ENCODE measurements around the gene PSMG3. TPM values are rescaled to one million over a fixed set of nuclear protein-coding genes. Genes with fewer than 3 reads are reported as not detected.

Gene PSMG3
- total RNA-seq, 1 donor from 2014 or later: 19.3 TPM

GRCh38 chr7:1597791-1598190 lies 28.0 kb upstream of the PSMG3 start:
- Histone ChIP-seq H3K27me3 (ENCODE audit: control insufficient read depth in 3 of 3, insufficient read depth in 3 of 3, low read length in 3 of 3) (peaks cover 39 to 55% (median 49%) of the 10 kb centered on the region in 3 donors), H3K4me1 (ENCODE audit: control insufficient read depth in 3 of 3, insufficient read depth in 3 of 3, low read length in 3 of 3) (no peaks in the 10 kb centered on the region), H3K9ac (ENCODE audit: low read depth in 1 of 3, low read length in 3 of 3) (no peak overlapping the region), H3K4me3 (ENCODE audit: low read length in 3 of 3) (no peak overlapping the region), H3K9me3 (ENCODE audit: control insufficient read depth in 3 of 3, low read length in 3 of 3) (no peaks in the 10 kb centered on the region), H3K36me3 (ENCODE audit: control insufficient read depth in 3 of 3, insufficient read depth in 3 of 3, low read length in 3 of 3) (no peaks in the 10 kb centered on the region), H3K27ac (ENCODE audit: low read depth, low read length) (no peak overlapping the region)

- no peaks in the 10 kb centered on the region for H3K36me3 ChIP-seq (ENCODE audit: control insufficient read depth in 3 of 3, insufficient read depth in 3 of 3, low read length in 3 of 3)
- H3K9me3 ChIP-seq (ENCODE audit: control insufficient read depth in 3 of 3, low read length in 3 of 3): no peaks in the 10 kb centered on the region
- no peak overlapping the region for H3K27ac ChIP-seq (ENCODE audit: low read depth, low read length)
- H3K4me3 ChIP-seq (ENCODE audit: low read length in 3 of 3): no peak overlapping the region
- no peaks in the 10 kb centered on the region for H3K4me1 ChIP-seq (ENCODE audit: control insufficient read depth in 3 of 3, insufficient read depth in 3 of 3, low read length in 3 of 3)
- peaks cover 45 to 60% (median 49%) of the 10 kb centered on the region in 3 donors for H3K27me3 ChIP-seq (ENCODE audit: control insufficient read depth in 3 of 3, insufficient read depth in 3 of 3, low read length in 3 of 3)
- no peak overlapping the region for H3K9ac ChIP-seq (ENCODE audit: low read depth in 1 of 3, low read length in 3 of 3)
Measured at GRCh38 chr7:1597066-1597760, 27.4 kb upstream of the PSMG3 start.

- H3K4me3 ChIP-seq (ENCODE audit: low read length in 3 of 3): no peak overlapping the region
- no peaks in the 10 kb centered on the region for H3K4me1 ChIP-seq (ENCODE audit: control insufficient read depth in 3 of 3, insufficient read depth in 3 of 3, low read length in 3 of 3)
- H3K27me3 ChIP-seq (ENCODE audit: control insufficient read depth in 3 of 3, insufficient read depth in 3 of 3, low read length in 3 of 3): peaks cover 53 to 62% (median 56%) of the 10 kb centered on the region in 3 donors
Measured at GRCh38 chr7:1596181-1597043, 26.6 kb upstream of the PSMG3 start.

GRCh38 chr7:1595636-1596035 lies 25.8 kb upstream of the PSMG3 start:
- H3K27ac ChIP-seq (ENCODE audit: low read depth, low read length): no peak overlapping the region
- H3K27me3 ChIP-seq (ENCODE audit: control insufficient read depth in 3 of 3, insufficient read depth in 3 of 3, low read length in 3 of 3): peaks cover 60 to 66% (median 61%) of the 10 kb centered on the region in 3 donors
- no peaks in the 10 kb centered on the region for H3K36me3 ChIP-seq (ENCODE audit: control insufficient read depth in 3 of 3, insufficient read depth in 3 of 3, low read length in 3 of 3)
- no peak overlapping the region for H3K9ac ChIP-seq (ENCODE audit: low read depth in 1 of 3, low read length in 3 of 3)
- H3K4me3 ChIP-seq (ENCODE audit: low read length in 3 of 3): no peak overlapping the region
- H3K9me3 ChIP-seq (ENCODE audit: control insufficient read depth in 3 of 3, low read length in 3 of 3): no peaks in the 10 kb centered on the region
- no peaks in the 10 kb centered on the region for H3K4me1 ChIP-seq (ENCODE audit: control insufficient read depth in 3 of 3, insufficient read depth in 3 of 3, low read length in 3 of 3)

More at GRCh38 chr7:1596181-1597043, 26.6 kb upstream of the PSMG3 start:
- H3K36me3 ChIP-seq (ENCODE audit: control insufficient read depth in 3 of 3, insufficient read depth in 3 of 3, low read length in 3 of 3): no peaks in the 10 kb centered on the region
- H3K27ac ChIP-seq (ENCODE audit: low read depth, low read length): no peak overlapping the region
- H3K9me3 ChIP-seq (ENCODE audit: control insufficient read depth in 3 of 3, low read length in 3 of 3): no peaks in the 10 kb centered on the region
- no peak overlapping the region for H3K9ac ChIP-seq (ENCODE audit: low read depth in 1 of 3, low read length in 3 of 3)

- H3K4me3 ChIP-seq (ENCODE audit: low read length in 3 of 3): no peak overlapping the region
- no peaks in the 10 kb centered on the region for H3K36me3 ChIP-seq (ENCODE audit: control insufficient read depth in 3 of 3, insufficient read depth in 3 of 3, low read length in 3 of 3)
- H3K27me3 ChIP-seq (ENCODE audit: control insufficient read depth in 3 of 3, insufficient read depth in 3 of 3, low read length in 3 of 3): peaks cover 66 to 68% (median 67%) of the 10 kb centered on the region in 3 donors
- H3K9ac ChIP-seq (ENCODE audit: low read depth in 1 of 3, low read length in 3 of 3): no peak overlapping the region
- no peak overlapping the region for H3K27ac ChIP-seq (ENCODE audit: low read depth, low read length)
- H3K9me3 ChIP-seq (ENCODE audit: control insufficient read depth in 3 of 3, low read length in 3 of 3): no peaks in the 10 kb centered on the region
- no peaks in the 10 kb centered on the region for H3K4me1 ChIP-seq (ENCODE audit: control insufficient read depth in 3 of 3, insufficient read depth in 3 of 3, low read length in 3 of 3)
Measured at GRCh38 chr7:1595027-1595426, 25.2 kb upstream of the PSMG3 start.

GRCh38 chr7:1593904-1594421 lies 24.1 kb upstream of the PSMG3 start:
- H3K9me3 ChIP-seq (ENCODE audit: control insufficient read depth in 3 of 3, low read length in 3 of 3): peaks cover 0 to 3% (median 2%) of the 10 kb centered on the region in 3 donors
- H3K27me3 ChIP-seq (ENCODE audit: control insufficient read depth in 3 of 3, insufficient read depth in 3 of 3, low read length in 3 of 3): peaks cover 68 to 71% (median 70%) of the 10 kb centered on the region in 3 donors
- no peak overlapping the region for H3K27ac ChIP-seq (ENCODE audit: low read depth, low read length)
- no peak overlapping the region for H3K9ac ChIP-seq (ENCODE audit: low read depth in 1 of 3, low read length in 3 of 3)
- H3K36me3 ChIP-seq (ENCODE audit: control insufficient read depth in 3 of 3, insufficient read depth in 3 of 3, low read length in 3 of 3): no peaks in the 10 kb centered on the region
- no peaks in the 10 kb centered on the region for H3K4me1 ChIP-seq (ENCODE audit: control insufficient read depth in 3 of 3, insufficient read depth in 3 of 3, low read length in 3 of 3)
- no peak overlapping the region for H3K4me3 ChIP-seq (ENCODE audit: low read length in 3 of 3)

- Histone ChIP-seq H3K27ac (ENCODE audit: low read depth, low read length) (no peak overlapping the region), H3K4me1 (ENCODE audit: control insufficient read depth in 3 of 3, insufficient read depth in 3 of 3, low read length in 3 of 3) (no peaks in the 10 kb centered on the region), H3K9ac (ENCODE audit: low read depth in 1 of 3, low read length in 3 of 3) (no peak overlapping the region), H3K27me3 (ENCODE audit: control insufficient read depth in 3 of 3, insufficient read depth in 3 of 3, low read length in 3 of 3) (peaks cover 73 to 77% (median 76%) of the 10 kb centered on the region in 3 donors), H3K9me3 (ENCODE audit: control insufficient read depth in 3 of 3, low read length in 3 of 3) (peaks cover 4 to 5% (median 5%) of the 10 kb centered on the region in 3 donors), H3K4me3 (ENCODE audit: low read length in 3 of 3) (no peak overlapping the region), H3K36me3 (ENCODE audit: control insufficient read depth in 3 of 3, insufficient read depth in 3 of 3, low read length in 3 of 3) (no peaks in the 10 kb centered on the region)
Measured at GRCh38 chr7:1593091-1593866, 23.4 kb upstream of the PSMG3 start.

GRCh38 chr7:1592299-1592871 lies 22.6 kb upstream of the PSMG3 start:
- Histone ChIP-seq H3K4me3 (ENCODE audit: low read length in 3 of 3) (no peak overlapping the region), H3K9me3 (ENCODE audit: control insufficient read depth in 3 of 3, low read length in 3 of 3) (peaks cover 4 to 5% (median 5%) of the 10 kb centered on the region in 3 donors), H3K4me1 (ENCODE audit: control insufficient read depth in 3 of 3, insufficient read depth in 3 of 3, low read length in 3 of 3) (no peaks in the 10 kb centered on the region), H3K27me3 (ENCODE audit: control insufficient read depth in 3 of 3, insufficient read depth in 3 of 3, low read length in 3 of 3) (peaks cover 77 to 86% (median 85%) of the 10 kb centered on the region in 3 donors), H3K9ac (ENCODE audit: low read depth in 1 of 3, low read length in 3 of 3) (no peak overlapping the region), H3K36me3 (ENCODE audit: control insufficient read depth in 3 of 3, insufficient read depth in 3 of 3, low read length in 3 of 3) (no peaks in the 10 kb centered on the region), H3K27ac (ENCODE audit: low read depth, low read length) (no peak overlapping the region)

- no peak overlapping the region for H3K9ac ChIP-seq (ENCODE audit: low read depth in 1 of 3, low read length in 3 of 3)
- peaks cover 4 to 5% (median 5%) of the 10 kb centered on the region in 3 donors for H3K9me3 ChIP-seq (ENCODE audit: control insufficient read depth in 3 of 3, low read length in 3 of 3)
- no peaks in the 10 kb centered on the region for H3K36me3 ChIP-seq (ENCODE audit: control insufficient read depth in 3 of 3, insufficient read depth in 3 of 3, low read length in 3 of 3)
- no peak overlapping the region for H3K27ac ChIP-seq (ENCODE audit: low read depth, low read length)
- peaks cover 77 to 88% (median 88%) of the 10 kb centered on the region in 3 donors for H3K27me3 ChIP-seq (ENCODE audit: control insufficient read depth in 3 of 3, insufficient read depth in 3 of 3, low read length in 3 of 3)
- H3K4me1 ChIP-seq (ENCODE audit: control insufficient read depth in 3 of 3, insufficient read depth in 3 of 3, low read length in 3 of 3): peaks cover 0 to 2% (median 0%) of the 10 kb centered on the region in 3 donors
- H3K4me3 ChIP-seq (ENCODE audit: low read length in 3 of 3): no peak overlapping the region
Measured at GRCh38 chr7:1591876-1592275, 22.0 kb upstream of the PSMG3 start.

Data from skeletal muscle tissue (tissue), 4 donors.